Measurements from ENCODE around the gene PLEKHG7.
"Not testable (repeated sequence)": the region's sequence is repeated elsewhere in the genome, so short reads cannot be mapped to it uniquely, and the experiment has no call there.

The PLEKHG7 gene

GRCh38 chr12:92702754-92703679 lies at the start of gene PLEKHG7:
Gene PLEKHG7, plus strand, starts transcription at chr12:92702989. Its CDS starts 3,643 bp downstream, at chr12:92706632.
- no peak for DNase-seq

- DNase-seq: not testable (repeated sequence)
Observed at GRCh38 chr12:92654256-92654655, 48.5 kb upstream of the PLEKHG7 start.

- no peak for DNase-seq
Observed at GRCh38 chr12:92654929-92655328, 47.9 kb upstream of the PLEKHG7 start.

- DNase-seq: no peak
Observed at GRCh38 chr12:92656911-92657310, 45.9 kb upstream of the PLEKHG7 start.

GRCh38 chr12:92657770-92658169 lies 45.0 kb upstream of the PLEKHG7 start:
- no peak for DNase-seq

- no peak for DNase-seq
Observed at GRCh38 chr12:92658611-92659010, 44.2 kb upstream of the PLEKHG7 start.

- DNase-seq: no peak
Observed at GRCh38 chr12:92661269-92661668, 41.5 kb upstream of the PLEKHG7 start.

- DNase-seq: no peak
Observed at GRCh38 chr12:92665496-92665895, 37.3 kb upstream of the PLEKHG7 start.

- no peak for DNase-seq
Observed at GRCh38 chr12:92668739-92669138, 34.0 kb upstream of the PLEKHG7 start.

- not testable (repeated sequence) for DNase-seq
Observed at GRCh38 chr12:92671524-92671923, 31.3 kb upstream of the PLEKHG7 start.

GRCh38 chr12:92673756-92674155 lies 29.0 kb upstream of the PLEKHG7 start:
- DNase-seq: no peak

- no peak for DNase-seq
Observed at GRCh38 chr12:92674500-92674899, 28.3 kb upstream of the PLEKHG7 start.

- DNase-seq: no peak
Observed at GRCh38 chr12:92675092-92675865, 27.5 kb upstream of the PLEKHG7 start.

- DNase-seq: no peak
Observed at GRCh38 chr12:92676710-92677109, 26.1 kb upstream of the PLEKHG7 start.

- no peak for DNase-seq
Observed at GRCh38 chr12:92690601-92691000, 12.2 kb upstream of the PLEKHG7 start.

GRCh38 chr12:92695056-92695455 lies 7.7 kb upstream of the PLEKHG7 start:
- DNase-seq: no peak

GRCh38 chr12:92695577-92695976 lies 7.2 kb upstream of the PLEKHG7 start:
- no peak for DNase-seq

- no peak for DNase-seq
Observed at GRCh38 chr12:92696216-92696615, 6.6 kb upstream of the PLEKHG7 start.

GRCh38 chr12:92698474-92698873 lies 4.3 kb upstream of the PLEKHG7 start:
- no peak for DNase-seq

GRCh38 chr12:92701441-92701840 lies 1.3 kb upstream of the PLEKHG7 start:
- no peak for DNase-seq

- DNase-seq: no peak
Observed at GRCh38 chr12:92703786-92704185, 997 bp downstream of the PLEKHG7 start.

- no peak for DNase-seq
Observed at GRCh38 chr12:92706594-92706993, 3.8 kb downstream of the PLEKHG7 start.

- DNase-seq: no peak
Observed at GRCh38 chr12:92707926-92708325, 5.1 kb downstream of the PLEKHG7 start.

- no peak for DNase-seq
Observed at GRCh38 chr12:92715625-92716024, 12.8 kb downstream of the PLEKHG7 start.
